Measurements from ENCODE around the gene MPV17L2. TPM values are rescaled to one million over a fixed set of nuclear protein-coding genes. Genes with fewer than 3 reads are reported as not detected.

The MPV17L2 gene
- total and polyA plus RNA-seq, 2 donors (not counting 3 experiments of a cell fraction or from before 2014, with no cell fraction given), result 13.8 to 27.6 TPM

DNA sequence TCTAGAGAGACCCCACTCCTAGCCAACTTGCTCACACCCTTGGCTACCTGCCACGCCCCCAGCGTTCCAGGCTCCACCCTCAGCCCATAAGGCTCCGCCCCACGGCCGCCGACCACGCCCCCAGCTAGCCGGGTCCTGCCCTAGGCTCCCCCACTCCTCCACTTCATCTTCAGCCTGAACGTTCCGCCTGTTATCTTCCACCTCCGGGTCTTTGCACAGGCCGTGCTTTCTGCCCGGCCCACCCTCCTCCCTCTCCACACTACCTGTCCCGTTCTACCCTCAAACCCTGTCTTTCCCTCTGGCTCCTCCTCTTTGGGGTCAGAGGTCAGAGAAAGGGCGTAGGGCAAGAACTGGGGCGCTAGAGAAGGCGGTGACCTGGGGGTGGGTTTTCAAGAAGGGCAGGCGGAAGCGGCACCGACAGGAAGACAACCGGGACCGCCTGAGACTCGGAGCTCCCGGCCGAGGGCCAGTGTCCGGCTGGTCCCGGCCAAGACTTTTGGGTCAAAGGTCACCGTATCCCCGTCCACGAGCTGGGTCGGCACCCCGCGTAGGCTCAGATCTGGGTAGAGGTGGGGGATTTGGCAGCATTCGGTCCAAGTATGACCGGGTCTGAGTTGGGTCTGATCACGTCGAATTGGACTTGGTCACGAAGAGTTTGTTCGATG is 31.0 kb downstream of the MPV17L2 start:
- H3K27ac ChIP-seq (ENCODE audit: insufficient read depth, low read depth, low read length), result no peak overlapping the region
- BruUV-seq (replicated peaks), result no TSS peak
- H3K4me2 ChIP-seq (ENCODE audit: insufficient read depth, low read length), result peak overlapping the region; percentile 50
- no peaks in the 10 kb centered on the region for H3K9me3 ChIP-seq (replicated peaks; ENCODE audit: control insufficient read depth, insufficient read depth, low read length)
- FAIRE-seq, result no peak
- no peak overlapping the region for H3K9ac ChIP-seq (replicated peaks; ENCODE audit: extremely low read depth, insufficient read depth, low read length)
- CTCF ChIA-PET, result interaction anchor here (0.6 to 3.9 kb wide), 11 partner anchors 10 to 111 kb away, joined by 3 to 27 read pairs (median 4); no protein-coding TSS in a partner anchor
- H3K36me3 ChIP-seq (ENCODE audit: control insufficient read depth in 2 of 2, extremely low read depth in 1 of 2, insufficient read depth in 2 of 2, low read length in 2 of 2), result no peaks in the 10 kb centered on the region
- intact Hi-C loops (cut with micrococcal nuclease) (no loop called here), dilution Hi-C loops (cut with MboI; ENCODE audit: extremely low pct_ligation_motif_present, low sequenced_read_pairs) (no loop called here)
- H3K9me1 ChIP-seq (replicated peaks; ENCODE audit: control insufficient read depth, extremely low read depth, insufficient read depth, low read length), result no peaks in the 10 kb centered on the region
- peaks cover 9% of the 10 kb centered on the region for H3K4me1 ChIP-seq (ENCODE audit: control insufficient read depth, extremely low read depth, insufficient read depth, low read length)
- DNase-seq (ENCODE audit: low read depth, low spot score), result peak; percentile 18
- H2AFZ ChIP-seq (ENCODE audit: low read depth, low read length), result peak overlapping the region; percentile 73
- TF ChIP-seq POLR2A (IDR thresholded peaks at IDR 0.05; ENCODE audit: low read depth, low read length) (no peak), JUN (IDR thresholded peaks at IDR 0.05; ENCODE audit: borderline replicate concordance, insufficient read depth, insufficient read length, low read depth) (no peak), GATA2 (IDR thresholded peaks at IDR 0.05; ENCODE audit: insufficient read depth, insufficient read length, low read depth, low read length) (no peak), FOS (IDR thresholded peaks at IDR 0.05; ENCODE audit: borderline replicate concordance, insufficient read depth, low read length) (no peak)
- TF ChIP-seq, protein P1, sequence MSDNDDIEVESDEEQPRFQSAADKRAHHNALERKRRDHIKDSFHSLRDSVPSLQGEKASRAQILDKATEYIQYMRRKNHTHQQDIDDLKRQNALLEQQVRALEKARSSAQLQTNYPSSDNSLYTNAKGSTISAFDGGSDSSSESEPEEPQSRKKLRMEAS (IDR thresholded peaks at IDR 0.05; ENCODE audit: insufficient read depth, insufficient read length), result no peak
- TF ChIP-seq, protein P2, sequence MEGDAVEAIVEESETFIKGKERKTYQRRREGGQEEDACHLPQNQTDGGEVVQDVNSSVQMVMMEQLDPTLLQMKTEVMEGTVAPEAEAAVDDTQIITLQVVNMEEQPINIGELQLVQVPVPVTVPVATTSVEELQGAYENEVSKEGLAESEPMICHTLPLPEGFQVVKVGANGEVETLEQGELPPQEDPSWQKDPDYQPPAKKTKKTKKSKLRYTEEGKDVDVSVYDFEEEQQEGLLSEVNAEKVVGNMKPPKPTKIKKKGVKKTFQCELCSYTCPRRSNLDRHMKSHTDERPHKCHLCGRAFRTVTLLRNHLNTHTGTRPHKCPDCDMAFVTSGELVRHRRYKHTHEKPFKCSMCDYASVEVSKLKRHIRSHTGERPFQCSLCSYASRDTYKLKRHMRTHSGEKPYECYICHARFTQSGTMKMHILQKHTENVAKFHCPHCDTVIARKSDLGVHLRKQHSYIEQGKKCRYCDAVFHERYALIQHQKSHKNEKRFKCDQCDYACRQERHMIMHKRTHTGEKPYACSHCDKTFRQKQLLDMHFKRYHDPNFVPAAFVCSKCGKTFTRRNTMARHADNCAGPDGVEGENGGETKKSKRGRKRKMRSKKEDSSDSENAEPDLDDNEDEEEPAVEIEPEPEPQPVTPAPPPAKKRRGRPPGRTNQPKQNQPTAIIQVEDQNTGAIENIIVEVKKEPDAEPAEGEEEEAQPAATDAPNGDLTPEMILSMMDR (IDR thresholded peaks at IDR 0.05; ENCODE audit: extremely low read depth in 1 of 2, insufficient read depth in 1 of 2, low read depth in 1 of 2, low read length in 2 of 2), result no peak
- H4K20me1 ChIP-seq (replicated peaks; ENCODE audit: control insufficient read depth, extremely low read depth, insufficient read depth, low read length), result no peaks in the 10 kb centered on the region
- no peaks in the 10 kb centered on the region for H3K79me2 ChIP-seq (ENCODE audit: control insufficient read depth, insufficient read depth, low read length)
- POLR2A ChIA-PET, result interaction anchor here (0.9 to 1.2 kb wide), 4 partner anchors 16 to 162 kb away, joined by 3 to 6 read pairs (median 4); partner anchors contain the start of genes GDF15 and JUND
- H3K27me3 ChIP-seq (ENCODE audit: control insufficient read depth in 2 of 2, insufficient read depth in 2 of 2, low read length in 2 of 2), result peaks cover 5% of the 10 kb centered on the region in 2 experiments
- peak overlapping the region in 2 of 3 experiments; percentile 16 to 24 for H3K4me3 ChIP-seq (replicated peaks in 1 of 3; ENCODE audit: insufficient read depth in 1 of 3, low read depth in 1 of 3, low read length in 3 of 3)
